Measurements from ENCODE around the gene CILP. TPM values are rescaled to one million over a fixed set of nuclear protein-coding genes. Genes with fewer than 3 reads are reported as not detected.

Gene CILP
- total and polyA plus RNA-seq, 2 of the 13 experiments (the other 11 are each of a cell fraction or from before 2014, with no cell fraction given) = 0.03 TPM; not detected in 1

DNA sequence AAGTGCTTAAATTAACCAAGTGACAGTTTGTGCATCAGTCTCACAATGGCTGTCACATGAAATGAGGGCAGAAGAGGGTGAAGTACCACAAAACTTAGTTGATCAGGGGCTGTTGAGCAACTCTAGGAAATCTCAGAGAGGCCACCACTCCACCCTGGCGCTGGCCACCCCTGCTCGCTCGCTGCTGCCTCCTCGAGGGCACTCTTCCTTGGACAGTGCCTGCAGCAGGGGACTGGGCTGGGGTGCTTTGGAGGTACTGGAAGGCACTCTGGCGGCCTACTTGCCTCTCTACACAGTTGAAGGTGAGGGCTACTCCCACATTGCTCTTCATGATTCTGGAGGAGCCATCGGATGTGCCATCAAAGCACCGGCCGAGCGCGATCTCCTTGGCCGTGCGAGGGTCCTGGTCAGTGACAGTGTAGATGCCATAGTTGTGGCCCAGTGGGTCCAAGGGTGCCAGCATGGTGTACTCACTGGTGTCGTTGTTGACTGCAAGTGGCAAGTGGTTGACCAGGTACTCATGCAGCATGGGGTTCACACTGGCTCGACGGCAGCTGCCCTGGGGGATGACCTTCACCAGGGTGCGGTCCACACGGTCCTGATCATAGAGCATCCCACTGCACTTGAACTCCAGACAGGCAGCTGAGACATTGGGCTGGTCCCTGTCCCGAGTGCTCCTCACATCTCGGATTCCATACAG, 14.5 kb downstream of the CILP start:
- ATAC-seq (peak; percentile 43; the same call in 2 of the 3 replicates), FAIRE-seq (no peak), DNase-seq (ENCODE audit: low spot score) (no peak)
- in situ Hi-C loops (cut with HindIII; ENCODE audit: extremely low pct_ligation_motif_present, low pct_unique_long_range_greater_than_20kb) (loop anchor here (5.0 kb wide), 1 partner anchor 76 kb away; no protein-coding TSS in a partner anchor), intact Hi-C loops (cut with micrococcal nuclease; ENCODE audit: unreplicated experiment) (no loop called here)
- Histone ChIP-seq H3K4me2 (ENCODE audit: low read depth, low read length) (no peak overlapping the region), H3K79me2 (ENCODE audit: insufficient read depth, low read length) (no peaks in the 10 kb centered on the region), H3K4me1 (ENCODE audit: insufficient read depth, low read length) (peaks cover 6% of the 10 kb centered on the region; the same call in 1 of the 2 replicates), H3K9me3 (ENCODE audit: low read length) (no peaks in the 10 kb centered on the region), H3K27ac (ENCODE audit: extremely low read length, insufficient read depth, low read length) (no peak overlapping the region), H3K36me3 (replicated peaks in 1 of 2; ENCODE audit: control insufficient read depth in 1 of 2, insufficient read depth in 2 of 2, low read length in 2 of 2) (no peaks in the 10 kb centered on the region), H3K4me3 (replicated peaks in 1 of 3; ENCODE audit: insufficient read depth in 1 of 3, low read depth in 2 of 3, low read length in 3 of 3) (no peak overlapping the region), H2AFZ (ENCODE audit: low read length) (no peak overlapping the region), H4K20me1 (ENCODE audit: insufficient read depth, low read length) (no peaks in the 10 kb centered on the region), H3K9ac (ENCODE audit: insufficient read depth, low read depth, low read length) (no peak overlapping the region), H3K27me3 (ENCODE audit: control insufficient read depth in 1 of 2, insufficient read depth in 2 of 2, low read length in 2 of 2) (peaks cover 2 to 3% of the 10 kb centered on the region in 2 experiments; a peak in 3 of 5 replicates)
- ChIA-PET POLR2A (no interaction called here), CTCF (ENCODE audit: low intra/inter-chr PET ratio, low total read pairs) (no interaction called here)
- no TSS peak for BruUV-seq (replicated peaks)
- WGBS (ENCODE audit: low lambda C conversion rate) = 80% methylated on average over 5 of the region's 19 CpGs
- TF ChIP-seq SOX6 (IDR thresholded peaks at IDR 0.05) (no peak), SOX6 (CRISPR knock-in tag; IDR thresholded peaks at IDR 0.05) (no peak)

DNA sequence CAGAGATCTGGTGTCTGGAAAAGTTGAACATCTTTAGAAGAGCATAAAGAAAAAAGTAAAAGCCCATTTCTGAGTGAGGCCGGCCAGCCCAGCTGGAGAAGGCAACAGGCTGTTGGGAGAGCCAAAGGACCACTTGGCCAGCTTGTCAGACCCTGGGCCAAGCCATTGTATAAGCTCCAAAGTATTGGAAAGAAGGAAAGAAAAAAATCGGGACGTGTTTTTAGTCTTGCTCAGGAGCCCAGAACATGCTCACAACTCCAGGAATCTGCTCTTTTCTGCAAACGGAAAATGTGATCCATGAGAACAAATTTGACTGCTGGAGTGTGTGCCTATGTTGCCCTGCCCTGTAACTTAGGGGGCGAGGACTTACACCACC, 15.7 kb downstream of the CILP start:
- Histone ChIP-seq H3K9ac (ENCODE audit: insufficient read depth, low read depth, low read length) (no peak overlapping the region), H3K4me1 (ENCODE audit: insufficient read depth, low read length) (peaks cover 6% of the 10 kb centered on the region; the same call in 1 of the 2 replicates), H2AFZ (ENCODE audit: low read length) (no peak overlapping the region), H3K4me2 (ENCODE audit: low read depth, low read length) (no peak overlapping the region), H3K79me2 (ENCODE audit: insufficient read depth, low read length) (no peaks in the 10 kb centered on the region), H3K27me3 (ENCODE audit: control insufficient read depth in 1 of 2, insufficient read depth in 2 of 2, low read length in 2 of 2) (peaks cover 2 to 3% of the 10 kb centered on the region in 2 experiments; a peak in 3 of 5 replicates), H4K20me1 (ENCODE audit: insufficient read depth, low read length) (no peaks in the 10 kb centered on the region), H3K27ac (ENCODE audit: extremely low read length, insufficient read depth, low read length) (no peak overlapping the region), H3K4me3 (replicated peaks in 1 of 3; ENCODE audit: insufficient read depth in 1 of 3, low read depth in 2 of 3, low read length in 3 of 3) (no peak overlapping the region), H3K9me3 (ENCODE audit: low read length) (no peaks in the 10 kb centered on the region), H3K36me3 (replicated peaks in 1 of 2; ENCODE audit: control insufficient read depth in 1 of 2, insufficient read depth in 2 of 2, low read length in 2 of 2) (no peaks in the 10 kb centered on the region)
- intact Hi-C loops (cut with micrococcal nuclease; ENCODE audit: unreplicated experiment) (no loop called here), in situ Hi-C loops (cut with HindIII; ENCODE audit: extremely low pct_ligation_motif_present, low pct_unique_long_range_greater_than_20kb) (loop anchor here (5.0 kb wide), 1 partner anchor 77 kb away; no protein-coding TSS in a partner anchor)
- no TSS peak for BruUV-seq (replicated peaks)
- no peak for TF ChIP-seq ZNF557 (CRISPR knock-in tag; IDR thresholded peaks at IDR 0.05)
- DNase-seq (ENCODE audit: low spot score) = no peak
- ATAC-seq = no peak
- FAIRE-seq = no peak
- CTCF ChIA-PET (ENCODE audit: low intra/inter-chr PET ratio, low total read pairs) = no interaction called here
- POLR2A ChIA-PET = interaction anchor here (1.4 kb wide), 1 partner anchor 11 kb away, joined by 5 read pairs; the partner anchor contains the start of gene CLPX
- WGBS (ENCODE audit: low lambda C conversion rate) = 22% methylated on average over 5 of the region's 5 CpGs
